Measurements from ENCODE around the gene UCHL5. TPM values are rescaled to one million over a fixed set of nuclear protein-coding genes. Genes with fewer than 3 reads are reported as not detected.

The UCHL5 gene
- total and polyA plus RNA-seq, 7 donors, result 19.9 to 47.6 (median 24.6) TPM

GRCh38 chr1:193104502-193104906 lies 45.3 kb upstream of the UCHL5 start:
- Histone ChIP-seq H3K4me3 (peak overlapping the region; percentile 74 to 96 (median 84)), H3K4me1 (peaks cover 0 to 25% (median 15%) of the 10 kb centered on the region in 4 donors), H3K36me3 (peaks cover 6 to 14% (median 8%) of the 10 kb centered on the region in 4 donors), H3K9me3 (no peaks in the 10 kb centered on the region), H3K27me3 (no peaks in the 10 kb centered on the region), H3K27ac (peak overlapping the region; percentile 95 to 97 (median 96))
- intact Hi-C loops (cut with DNase I), result no loop called here
- DNase-seq, result peak; percentile 75
- TF ChIP-seq POLR2A (IDR thresholded peaks at IDR 0.05) (no peak), EP300 (IDR thresholded peaks at IDR 0.05) (no peak), POLR2AphosphoS5 (IDR thresholded peaks at IDR 0.05) (no peak), CTCF (IDR thresholded peaks at IDR 0.05) (no peak)
- WGBS, 2 donors, result 0 to 1% methylated on average over 24 of the region's 24 CpGs

- intact Hi-C loops (cut with DNase I), result no loop called here
- H3K4me1 ChIP-seq, result peaks cover 0 to 25% (median 15%) of the 10 kb centered on the region in 4 donors
- DNase-seq, result no peak
- H3K9me3 ChIP-seq, result no peaks in the 10 kb centered on the region
- H3K27ac ChIP-seq, result peak overlapping the region; percentile 95 to 97 (median 96)
- no peak for TF ChIP-seq EP300 (IDR thresholded peaks at IDR 0.05)
- TF ChIP-seq POLR2A (IDR thresholded peaks at IDR 0.05), result no peak
- TF ChIP-seq CTCF (IDR thresholded peaks at IDR 0.05), result no peak
- TF ChIP-seq POLR2AphosphoS5 (IDR thresholded peaks at IDR 0.05), result no peak
- H3K27me3 ChIP-seq, result no peaks in the 10 kb centered on the region
- WGBS, 2 donors, result 27 to 36% methylated on average over 9 of the region's 9 CpGs
- peaks cover 8 to 19% (median 13%) of the 10 kb centered on the region in 4 donors for H3K36me3 ChIP-seq
- peak overlapping the region; percentile 74 to 96 (median 84) for H3K4me3 ChIP-seq
These were observed 44.8 kb upstream of the UCHL5 start for GRCh38 chr1:193103759-193104501.

- no peaks in the 10 kb centered on the region for H3K9me3 ChIP-seq
- WGBS, 2 donors, result 92 to 93% methylated on average over 5 of the region's 5 CpGs
- TF ChIP-seq POLR2AphosphoS5 (IDR thresholded peaks at IDR 0.05), result no peak
- TF ChIP-seq EP300 (IDR thresholded peaks at IDR 0.05), result no peak
- no peak overlapping the region for H3K27ac ChIP-seq
- DNase-seq, result no peak
- H3K4me3 ChIP-seq, result no peak overlapping the region
- H3K27me3 ChIP-seq, result no peaks in the 10 kb centered on the region
- H3K36me3 ChIP-seq, result peaks cover 12 to 32% (median 15%) of the 10 kb centered on the region in 4 donors
- intact Hi-C loops (cut with DNase I), result no loop called here
- H3K4me1 ChIP-seq, result peaks cover 0 to 25% (median 15%) of the 10 kb centered on the region in 4 donors
These were observed 43.5 kb upstream of the UCHL5 start for GRCh38 chr1:193102662-193103061.

GRCh38 chr1:193094112-193094511 lies 35.0 kb upstream of the UCHL5 start:
- no peaks in the 10 kb centered on the region for H3K27me3 ChIP-seq
- no peaks in the 10 kb centered on the region for H3K9me3 ChIP-seq
- WGBS, 2 donors, result 94 to 96% methylated on average over 11 of the region's 11 CpGs
- TF ChIP-seq CTCF (IDR thresholded peaks at IDR 0.05), result no peak
- TF ChIP-seq POLR2A (IDR thresholded peaks at IDR 0.05), result no peak
- TF ChIP-seq POLR2AphosphoS5 (IDR thresholded peaks at IDR 0.05), result no peak
- TF ChIP-seq EP300 (IDR thresholded peaks at IDR 0.05), result no peak
- peaks cover 0 to 9% (median 0%) of the 10 kb centered on the region in 4 donors for H3K4me1 ChIP-seq
- H3K36me3 ChIP-seq, result peaks cover 6 to 85% (median 18%) of the 10 kb centered on the region in 4 donors
- H3K4me3 ChIP-seq, result no peak overlapping the region
- no peak for DNase-seq
- H3K27ac ChIP-seq, result no peak overlapping the region
- intact Hi-C loops (cut with DNase I), result no loop called here

- DNase-seq, result no peak
- no peak overlapping the region for H3K4me3 ChIP-seq
- peaks cover 4 to 62% (median 7%) of the 10 kb centered on the region in 4 donors for H3K36me3 ChIP-seq
- TF ChIP-seq CTCF (IDR thresholded peaks at IDR 0.05) (no peak), POLR2A (IDR thresholded peaks at IDR 0.05) (no peak), EP300 (IDR thresholded peaks at IDR 0.05) (no peak), POLR2AphosphoS5 (IDR thresholded peaks at IDR 0.05) (no peak)
- intact Hi-C loops (cut with DNase I), result no loop called here
- 25 to 76% methylated on average over 1 of the region's 1 CpG for WGBS, 2 donors
- H3K27ac ChIP-seq, result no peak overlapping the region
- H3K9me3 ChIP-seq, result no peaks in the 10 kb centered on the region
- peaks cover 0 to 9% (median 0%) of the 10 kb centered on the region in 4 donors for H3K4me1 ChIP-seq
- H3K27me3 ChIP-seq, result no peaks in the 10 kb centered on the region
These were observed 31.7 kb upstream of the UCHL5 start for GRCh38 chr1:193090865-193091264.
